Endodermal cell (in vitro differentiated cells): ENCODE data around the gene CSN3. TPM values are rescaled to one million over a fixed set of nuclear protein-coding genes. Genes with fewer than 3 reads are reported as not detected.
"Not testable (repeated sequence)": the region's sequence is repeated elsewhere in the genome, so short reads cannot be mapped to it uniquely, and the experiment has no call there.

ENCODE experiments used
- DNase-seq: peaks from one replicate; pipeline ENCODE4 v3.0.0-alpha.2; 2017
- H3K27ac ChIP-seq: 2 replicates; pipeline ENCODE4 v1.5.1; 2013; ENCODE audit warnings: mild to moderate bottlenecking, low read depth, low read length, moderate library complexity
- H3K27me3 ChIP-seq: 2 replicates; pipeline ENCODE4 v1.6.1; 2013; ENCODE audit warnings: mild to moderate bottlenecking, low read length, moderate library complexity; ENCODE audit not compliant: insufficient read depth, control insufficient read depth, poor library complexity, severe bottlenecking
- H3K36me3 ChIP-seq: 2 replicates; pipeline ENCODE4 v1.7.0; 2013; ENCODE audit warnings: mild to moderate bottlenecking, low read length, moderate library complexity; ENCODE audit not compliant: control insufficient read depth, insufficient read depth
- H3K4me1 ChIP-seq: one replicate; pipeline ENCODE4 v1.7.0; 2013; ENCODE audit warnings: low read length; ENCODE audit not compliant: control insufficient read depth, insufficient read depth
- H3K4me3 ChIP-seq: 2 replicates; pipeline ENCODE4 v1.5.1; 2013; ENCODE audit warnings: mild to moderate bottlenecking, low read length, moderate library complexity
- H3K9ac ChIP-seq: 2 replicates; pipeline ENCODE4 v1.6.1; 2013; ENCODE audit warnings: mild to moderate bottlenecking, low read length, moderate library complexity; ENCODE audit not compliant: poor library complexity, severe bottlenecking; ENCODE audit errors: extremely low read depth
- H3K9me3 ChIP-seq: 2 replicates; pipeline ENCODE4 v1.6.1; 2013; ENCODE audit warnings: mild to moderate bottlenecking, low read length, moderate library complexity; ENCODE audit not compliant: control insufficient read depth
- H3K27ac Mint-ChIP-seq: 2 replicates; pipeline ENCODE4 v1.8.0; 2020; ENCODE audit warnings: mixed read lengths
- H3K27me3 Mint-ChIP-seq: 2 replicates; pipeline ENCODE4 v1.8.0; 2021; ENCODE audit warnings: mild to moderate bottlenecking, mixed read lengths; ENCODE audit not compliant: insufficient read depth
- H3K36me3 Mint-ChIP-seq: 2 replicates; pipeline ENCODE4 v1.8.0; 2020; ENCODE audit warnings: low read depth, mixed read lengths
- H3K4me1 Mint-ChIP-seq: 2 replicates; pipeline ENCODE4 v1.8.0; 2020; ENCODE audit warnings: mixed read lengths
- H3K4me3 Mint-ChIP-seq: 2 replicates; pipeline ENCODE4 v1.8.0; 2020; ENCODE audit warnings: mild to moderate bottlenecking, moderate library complexity, mixed read lengths
- H3K9me3 Mint-ChIP-seq: 2 replicates; pipeline ENCODE4 v1.8.0; 2020; ENCODE audit warnings: mild to moderate bottlenecking, mixed read lengths
- CTCF ChIP-seq: fragments of 200-600 bp; sonication (generic); conservative IDR thresholded peaks from 2 replicates; pipeline ENCODE4 v1.5.0; 2021; ENCODE audit warnings: antibody characterized with exemption, mild to moderate bottlenecking
- WGBS, 2 experiments: methylation state at CpG; one replicate each; pipeline versions ENCODE4 v1.1.5 to v1.1.7; 2013; ENCODE audit warnings: missing lambda C conversion rate in 2 of 2, mixed read lengths in 1 of 2; ENCODE audit not compliant: insufficient coverage in 1 of 2, insufficient read length in 1 of 2; 5-methylcytosine and 5-hydroxymethylcytosine counted together
- total RNA-seq, 2 donors: library from RNA; stranded (reverse); fragmentation: NEBNext Ultra II Directional in 1 of 2; extraction: Animal tissue kit (Norgen Biotek cat#: 25700) in 1 of 2; gene quantifications; 2 replicates in 1 of 2; 3 replicates in 1 of 2; pipeline ENCODE4 v1.2.1, GENCODE V29; 2021

CSN3 gene
- total RNA-seq, 2 donors from 2014 or later = not detected

GRCh38 chr4:70221818-70222217 lies 20.6 kb upstream of the CSN3 start:
- not testable (repeated sequence) for H3K27me3 ChIP-seq, H3K4me1 ChIP-seq, H3K36me3 ChIP-seq, DNase-seq, H3K27ac Mint-ChIP-seq, H3K9me3 Mint-ChIP-seq, H3K9me3 ChIP-seq, H3K9ac ChIP-seq, H3K27ac ChIP-seq, H3K4me3 ChIP-seq, H3K4me1 Mint-ChIP-seq, H3K27me3 Mint-ChIP-seq, H3K4me3 Mint-ChIP-seq, H3K36me3 Mint-ChIP-seq

- Histone ChIP-seq H3K27me3 (no peaks in the 10 kb centered on the region), H3K9me3 (no peaks in the 10 kb centered on the region), H3K36me3 (no peaks in the 10 kb centered on the region), H3K4me3 (no peak within 1 kb of the TSS), H3K4me1 (no peaks in the 10 kb centered on the region), H3K27ac (no peak within 1 kb of the TSS), H3K9ac (no peak within 1 kb of the TSS)
- DNase-seq = no peak
- Mint-ChIP-seq H3K4me3 (no peak within 1 kb of the TSS), H3K27me3 (no peaks in the 10 kb centered on the region), H3K27ac (no peak within 1 kb of the TSS), H3K4me1 (no peaks in the 10 kb centered on the region), H3K9me3 (no peaks in the 10 kb centered on the region), H3K36me3 (no peaks in the 10 kb centered on the region)
- 62% methylated on average over 2 of the region's 2 CpGs; no CpG with 5 or more reads in 1 of the 2 experiments for WGBS, 2 experiments
- TF ChIP-seq CTCF = no peak
Measured at GRCh38 chr4:70225824-70226223, 16.6 kb upstream of the CSN3 start, which contains the start of gene FDCSP. Gene FDCSP (plus strand): TSS chr4:70226124. CDS start chr4:70231195, 5,071 bp downstream.

- Histone ChIP-seq H3K27ac (no peak overlapping the region), H3K36me3 (no peaks in the 10 kb centered on the region), H3K9me3 (no peaks in the 10 kb centered on the region), H3K4me3 (no peak overlapping the region), H3K4me1 (peaks cover 10% of the 10 kb centered on the region), H3K27me3 (no peaks in the 10 kb centered on the region), H3K9ac (no peak overlapping the region)
- Mint-ChIP-seq H3K27ac (no peak overlapping the region), H3K27me3 (no peaks in the 10 kb centered on the region), H3K36me3 (no peaks in the 10 kb centered on the region), H3K9me3 (no peaks in the 10 kb centered on the region), H3K4me3 (no peak overlapping the region), H3K4me1 (peaks cover 26% of the 10 kb centered on the region)
- no CpG with 5 or more reads among the region's 1 CpG for WGBS, 2 experiments
- TF ChIP-seq CTCF = no peak
- DNase-seq = no peak
Measured at GRCh38 chr4:70236125-70236524, 6.3 kb upstream of the CSN3 start.
